Stimulated activated CD8-positive, alpha-beta memory T cell treated with anti-CD3 and anti-CD28 coated beads, Interleukin-2, amount 100 ng/mL, for 1 hour (primary cell): ENCODE results near the gene GPR143.

Experiments
- DNase-seq, 2 donors: peaks; one replicate each; pipeline ENCODE4 v3.0.0-alpha.2; 2020; ENCODE audit warnings: low read depth in 2 of 2

The GPR143 gene

DNA sequence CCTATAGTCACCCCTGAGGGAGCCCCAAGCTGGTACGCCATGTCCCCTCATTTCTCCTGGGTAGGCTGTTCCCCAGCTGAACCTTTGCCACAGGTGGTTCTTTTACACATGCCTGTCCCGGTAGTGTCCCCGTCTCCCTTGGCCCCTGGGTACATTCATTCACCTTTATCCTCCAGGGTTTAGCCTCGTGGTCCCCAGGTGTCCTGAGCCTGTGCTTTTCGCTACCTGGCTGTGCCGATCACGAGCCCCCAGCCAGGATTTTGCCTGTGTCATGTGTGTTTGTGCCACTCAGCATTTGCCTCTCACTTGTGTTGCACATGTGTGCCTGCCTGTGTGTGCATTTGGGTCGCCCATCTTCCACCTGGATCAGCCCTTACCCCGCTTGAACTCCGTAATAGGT lies 57.6 kb downstream of the GPR143 start:
- no peak for DNase-seq

DNA sequence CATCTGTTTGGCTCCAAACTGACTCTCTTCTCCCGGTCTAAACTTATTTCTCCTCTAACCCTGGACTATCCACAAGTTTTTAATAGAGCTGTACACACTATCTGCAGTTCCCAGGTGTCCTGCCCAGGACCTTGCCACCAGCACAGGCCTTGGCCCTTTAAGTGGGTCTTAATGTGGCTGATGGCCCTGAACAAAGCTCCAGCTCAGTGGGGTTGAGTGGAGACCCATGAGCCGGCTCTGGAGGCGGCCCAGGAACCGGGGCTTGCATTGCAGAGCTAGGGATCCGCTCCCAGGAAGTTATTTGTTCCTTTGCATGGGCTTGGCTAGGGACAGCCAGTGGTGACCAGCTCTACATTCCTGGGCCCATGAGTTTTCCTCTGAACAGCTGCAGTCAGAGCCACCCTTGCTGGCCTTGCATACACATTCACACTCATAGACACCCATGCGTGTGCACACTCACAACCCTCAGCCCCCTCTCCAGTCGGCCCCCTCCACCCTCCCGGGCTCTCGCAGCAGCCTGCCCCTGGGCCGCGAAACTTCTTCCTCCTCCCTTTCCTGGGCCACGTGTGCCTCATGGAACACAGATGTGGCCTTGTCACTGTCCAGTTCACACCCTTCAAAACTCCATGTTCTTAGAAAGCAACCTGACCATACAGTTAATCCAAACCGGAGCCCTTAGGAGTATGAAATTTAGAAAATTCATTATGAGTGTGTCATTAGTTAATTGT lies 58.2 kb downstream of the GPR143 start:
- DNase-seq, result no peak

DNA sequence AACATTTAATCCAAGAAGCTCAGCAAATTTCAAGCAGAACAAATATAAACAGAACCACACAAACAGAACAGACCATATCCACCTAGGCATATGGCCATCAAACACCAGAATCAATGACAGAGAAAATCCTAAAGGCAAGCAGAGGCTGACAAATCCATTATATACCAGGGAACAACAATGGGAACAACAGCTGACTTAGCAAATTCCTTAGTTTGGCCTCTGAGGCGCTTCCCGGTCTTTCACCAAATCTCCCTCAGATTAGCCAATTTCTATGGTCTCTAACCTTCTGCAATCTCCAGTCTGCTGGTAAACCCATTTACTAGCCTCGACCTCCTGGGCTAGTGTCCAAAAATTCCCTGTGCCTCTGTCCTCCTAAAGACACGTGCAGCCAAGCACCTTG lies 59.2 kb downstream of the GPR143 start:
- no peak for DNase-seq

DNA sequence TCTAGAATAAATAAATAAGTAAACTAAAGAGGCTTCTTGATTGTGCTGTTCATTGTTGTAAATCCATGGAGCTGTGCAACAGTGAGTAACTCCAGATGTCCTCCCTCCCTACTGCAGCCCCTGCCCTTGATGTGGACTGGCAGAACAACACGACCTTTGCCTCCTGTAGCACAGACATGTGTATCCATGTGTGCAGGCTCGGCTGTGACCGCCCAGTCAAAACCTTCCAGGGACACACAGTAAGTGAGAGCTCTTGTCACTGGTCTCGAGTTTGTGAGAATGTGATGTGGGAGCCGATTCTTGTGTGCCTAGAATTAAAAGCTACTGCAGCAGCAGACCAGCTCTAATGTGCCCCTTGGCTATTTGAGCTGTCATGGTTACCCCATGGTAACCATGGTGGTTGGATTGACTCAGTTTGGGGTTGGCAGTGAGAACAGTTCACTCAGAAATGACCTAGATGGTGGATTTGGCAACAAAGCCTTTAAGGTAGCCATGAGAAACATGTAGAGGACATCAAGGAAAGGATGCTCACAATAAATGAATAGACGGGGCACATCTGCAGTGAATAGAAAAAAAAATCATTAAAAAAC lies 60.7 kb downstream of the GPR143 start:
- no peak for DNase-seq

DNA sequence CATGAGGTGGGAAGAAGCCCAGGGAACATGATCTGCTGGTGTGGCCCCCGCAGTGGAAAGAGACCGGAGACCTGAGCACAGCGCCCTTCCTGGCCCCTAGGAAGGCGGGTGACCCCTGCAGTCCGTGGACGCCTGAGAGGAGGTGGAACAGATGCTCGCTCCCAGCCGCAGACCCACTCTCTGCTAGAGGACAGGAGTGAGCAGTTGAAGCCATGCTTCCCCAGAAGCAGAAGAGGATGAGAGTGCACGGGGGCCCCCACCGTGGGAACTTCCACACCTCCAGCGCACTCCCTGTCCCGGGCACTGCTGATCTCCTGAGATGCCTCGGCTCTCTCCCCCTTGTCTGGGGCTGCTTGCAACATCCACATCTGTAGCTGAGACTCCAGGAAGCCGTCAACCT lies 62.2 kb downstream of the GPR143 start:
- no peak for DNase-seq

DNA sequence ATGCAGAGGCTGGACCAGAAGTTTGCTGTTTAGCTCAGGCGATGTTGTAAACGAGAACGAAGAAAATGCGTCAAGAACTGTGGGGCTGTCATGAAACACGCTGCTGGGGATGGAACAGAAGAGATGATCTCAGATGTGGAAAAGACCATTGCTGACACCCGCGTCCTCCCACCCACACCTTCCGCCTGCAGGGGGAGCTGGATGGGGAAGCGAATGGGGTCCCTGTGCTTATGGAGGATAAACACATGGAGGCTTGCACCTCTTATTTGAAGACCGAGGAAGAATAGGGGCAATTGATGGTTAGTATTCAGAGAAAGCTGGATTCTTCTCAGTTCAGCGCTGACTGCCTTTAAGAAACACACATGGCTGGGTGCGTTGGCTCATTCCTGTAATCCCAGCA lies 63.9 kb downstream of the GPR143 start:
- no peak for DNase-seq

DNA sequence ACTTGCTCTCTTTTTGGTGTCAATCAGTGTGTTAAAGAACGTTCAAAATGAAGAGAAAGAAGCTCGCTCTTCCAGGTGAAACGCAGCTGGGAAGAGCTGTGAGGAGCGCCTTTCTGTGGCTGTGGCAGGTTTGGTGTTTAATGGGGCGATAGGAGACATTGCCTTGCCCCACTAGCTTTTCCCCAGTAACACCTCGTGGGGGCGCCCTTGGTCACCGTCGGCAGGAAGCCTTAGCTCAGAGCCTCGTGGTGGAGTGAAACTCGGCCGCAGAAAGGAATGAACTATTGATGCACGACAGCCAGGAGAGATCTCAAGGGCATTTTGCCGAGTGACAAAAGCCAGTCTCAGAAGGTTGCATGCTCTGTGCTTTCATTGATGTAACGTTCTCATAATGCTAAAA lies 65.1 kb downstream of the GPR143 start:
- DNase-seq, result no peak

DNA sequence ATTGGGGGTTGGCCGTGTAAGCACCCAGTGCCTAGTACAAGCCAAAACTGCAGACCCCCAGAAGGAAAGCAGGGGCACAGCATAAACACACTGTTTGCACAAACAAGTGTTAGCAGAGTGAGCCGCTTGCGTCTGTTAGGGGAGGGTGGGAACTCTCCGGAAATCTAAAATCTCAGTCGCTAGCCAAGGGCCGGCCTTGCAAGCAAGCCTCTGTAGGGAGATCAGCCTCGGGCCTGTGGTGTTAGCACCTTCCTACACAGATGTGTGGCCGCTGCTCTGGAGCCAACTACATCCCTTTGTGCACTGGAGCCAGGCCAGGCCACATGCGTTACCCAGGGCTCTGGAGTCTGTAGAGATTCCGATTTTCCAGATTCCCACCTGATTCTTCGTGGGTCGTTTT lies 67.1 kb downstream of the GPR143 start:
- no peak for DNase-seq

DNA sequence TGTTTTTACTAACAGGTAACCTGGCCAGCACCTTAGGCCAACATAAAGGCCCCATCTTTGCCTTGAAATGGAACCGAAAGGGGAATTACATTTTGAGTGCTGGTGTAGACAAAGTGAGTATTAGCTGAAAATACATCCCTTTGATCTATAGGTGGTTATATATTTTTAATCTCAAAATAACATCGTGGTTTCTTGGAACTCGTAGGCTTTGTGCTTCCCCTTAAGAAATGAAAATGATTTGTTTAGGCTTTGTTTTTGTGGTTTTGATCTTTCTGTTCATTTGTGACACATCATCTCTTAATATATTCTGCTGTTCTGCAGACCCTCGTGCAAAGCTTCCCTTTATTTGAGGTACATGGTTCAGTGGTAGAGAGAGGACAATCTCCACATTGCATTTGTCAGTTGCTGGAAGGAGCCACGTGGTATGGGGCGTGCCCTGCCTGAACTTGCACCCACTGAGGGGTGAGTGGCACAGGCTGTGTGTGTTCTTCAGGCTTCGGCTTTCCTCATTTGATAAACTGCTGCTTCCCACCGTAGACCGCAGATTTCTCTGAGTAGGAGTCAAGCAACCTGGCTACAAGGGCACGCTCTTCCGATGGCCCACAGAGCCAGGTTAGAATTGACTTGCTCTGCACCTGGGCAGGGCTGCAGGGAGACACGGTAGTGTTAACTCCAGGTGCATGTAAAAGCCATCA lies 72.2 kb downstream of the GPR143 start:
- no peak for DNase-seq

DNA sequence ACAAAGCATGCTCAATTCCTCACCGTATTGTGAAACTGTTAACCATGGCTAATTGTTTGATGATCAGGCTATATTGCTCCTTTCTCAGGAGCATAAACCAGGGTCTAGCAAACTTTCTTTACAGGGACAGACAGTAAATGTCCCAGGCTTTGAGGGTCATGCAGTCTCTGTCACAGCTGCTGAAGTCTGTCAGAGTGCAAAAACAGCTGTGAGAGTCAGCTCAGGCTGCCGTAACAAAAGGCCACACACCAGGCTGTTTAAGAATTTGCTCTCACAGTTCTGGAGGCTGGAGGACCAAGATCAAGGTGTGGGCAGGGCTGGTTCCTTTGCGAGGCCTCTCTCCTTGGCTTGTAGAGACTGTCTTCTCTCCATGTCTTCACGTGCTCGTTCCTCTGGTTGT lies 75.6 kb downstream of the GPR143 start:
- DNase-seq, result no peak

DNA sequence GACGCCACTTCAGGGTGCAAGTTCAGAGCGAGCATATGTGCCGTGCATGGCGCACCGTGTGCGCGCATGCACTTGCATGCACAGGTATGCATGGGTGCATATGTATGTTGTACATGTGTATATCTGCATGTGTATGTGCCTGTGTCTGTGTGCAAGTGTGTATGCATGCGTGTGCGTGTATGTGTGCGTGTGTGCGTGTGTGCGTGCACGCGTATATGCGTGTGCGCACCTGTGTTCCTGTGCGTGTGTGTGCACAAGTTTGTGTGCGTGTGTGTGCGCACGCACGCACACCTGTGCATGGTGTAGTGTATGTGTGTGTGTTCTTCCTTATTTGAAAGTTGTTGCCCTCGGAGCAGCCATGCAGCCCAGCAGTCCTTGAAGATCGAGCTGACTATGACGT lies 76.8 kb downstream of the GPR143 start:
- DNase-seq, result no peak

DNA sequence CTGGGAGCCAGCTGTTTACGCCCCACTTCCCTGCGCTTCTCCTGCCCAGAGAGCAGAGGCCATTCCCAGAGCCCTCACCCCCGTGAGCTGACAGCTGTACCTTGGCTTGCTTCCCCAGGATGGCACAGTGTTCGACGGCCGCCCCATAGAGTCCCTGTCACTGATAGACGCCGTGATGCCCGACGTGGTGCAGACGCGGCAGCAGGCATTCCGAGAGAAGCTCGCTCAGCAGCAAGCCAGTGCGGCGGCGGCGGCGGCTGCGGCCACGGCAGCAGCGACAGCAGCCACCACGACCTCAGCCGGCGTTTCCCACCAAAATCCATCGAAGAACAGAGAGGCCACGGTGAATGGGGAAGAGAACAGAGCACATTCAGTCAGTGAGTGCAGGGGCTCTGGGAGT lies 77.7 kb downstream of the GPR143 start:
- no peak for DNase-seq

DNA sequence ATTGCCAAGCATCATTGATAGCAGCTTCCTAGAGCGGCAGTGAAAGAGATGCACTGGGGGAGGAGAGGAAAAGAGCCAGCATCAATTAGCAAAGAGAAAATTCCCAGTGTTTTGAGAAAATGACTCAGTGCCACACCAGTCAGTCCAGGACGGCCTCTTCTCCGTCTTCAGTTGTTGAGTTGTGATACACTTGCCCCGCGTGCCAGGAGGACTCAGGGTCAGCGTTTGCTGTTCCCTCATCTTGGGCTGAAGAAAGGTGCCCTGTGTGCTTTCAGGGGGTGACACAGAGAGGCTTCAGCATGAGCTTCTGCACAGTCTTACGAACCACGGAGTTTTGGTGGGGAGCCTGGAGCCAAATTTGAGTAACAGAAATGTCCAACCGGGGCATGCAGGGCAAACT lies 82.3 kb downstream of the GPR143 start:
- no peak for DNase-seq

DNA sequence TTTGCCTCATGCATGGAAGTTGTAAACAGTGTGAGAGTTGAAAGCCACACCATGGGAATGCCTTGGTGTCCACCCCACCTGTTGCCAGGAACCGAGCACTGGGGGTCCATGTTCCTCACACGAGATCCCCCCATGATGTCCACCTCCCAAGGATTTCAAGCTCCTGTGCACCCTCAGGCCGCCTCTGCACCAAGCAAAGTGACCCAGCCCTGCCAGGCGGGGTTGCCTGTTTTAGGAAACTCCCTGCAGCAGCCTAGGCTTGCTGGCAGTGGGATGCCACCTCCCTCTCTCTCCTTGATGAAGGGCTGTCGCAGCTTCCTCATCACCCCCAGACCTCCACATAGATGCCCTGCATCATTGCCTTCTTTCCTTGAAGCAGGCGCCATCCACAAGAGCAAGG lies 82.8 kb downstream of the GPR143 start:
- no peak for DNase-seq

DNA sequence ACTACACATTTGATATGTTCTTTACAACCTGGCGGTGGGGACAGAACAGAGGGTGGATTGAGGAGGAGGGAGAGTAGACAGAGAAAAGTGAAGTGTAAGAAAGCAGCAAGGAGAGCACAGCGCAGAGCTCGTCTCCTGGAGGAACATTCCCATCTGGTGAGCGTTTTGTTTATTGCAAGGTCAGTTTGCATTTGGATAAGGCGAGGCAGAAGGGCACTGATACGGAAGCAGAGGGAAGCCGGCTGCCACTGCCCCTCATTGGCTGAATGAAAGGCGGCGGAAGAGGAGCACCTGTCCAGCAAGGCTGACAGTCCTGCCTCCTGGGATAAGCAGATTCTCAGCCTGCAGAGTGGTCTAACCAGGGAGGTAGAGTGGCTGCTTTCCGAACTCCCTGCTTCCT lies 83.2 kb downstream of the GPR143 start:
- no peak for DNase-seq

DNA sequence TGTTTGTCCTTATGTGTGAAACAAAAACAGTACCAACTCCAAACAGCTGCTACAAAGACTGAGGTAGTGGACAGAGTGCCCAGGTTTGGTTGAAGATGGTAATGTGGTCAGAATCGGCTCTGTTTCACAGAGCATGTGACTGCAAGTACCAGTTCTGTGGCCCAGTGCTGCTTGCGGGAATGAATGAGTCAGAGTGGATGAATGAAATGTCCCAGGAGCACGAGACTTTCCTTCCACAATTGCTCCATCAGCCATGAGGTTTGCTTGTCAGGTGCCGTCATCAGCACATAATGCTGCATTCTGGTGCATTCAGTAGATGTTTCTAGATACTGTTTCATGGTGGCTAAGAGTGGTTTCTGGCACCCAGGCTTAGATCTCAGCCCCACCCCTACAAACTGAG lies 84.2 kb downstream of the GPR143 start:
- no peak for DNase-seq

DNA sequence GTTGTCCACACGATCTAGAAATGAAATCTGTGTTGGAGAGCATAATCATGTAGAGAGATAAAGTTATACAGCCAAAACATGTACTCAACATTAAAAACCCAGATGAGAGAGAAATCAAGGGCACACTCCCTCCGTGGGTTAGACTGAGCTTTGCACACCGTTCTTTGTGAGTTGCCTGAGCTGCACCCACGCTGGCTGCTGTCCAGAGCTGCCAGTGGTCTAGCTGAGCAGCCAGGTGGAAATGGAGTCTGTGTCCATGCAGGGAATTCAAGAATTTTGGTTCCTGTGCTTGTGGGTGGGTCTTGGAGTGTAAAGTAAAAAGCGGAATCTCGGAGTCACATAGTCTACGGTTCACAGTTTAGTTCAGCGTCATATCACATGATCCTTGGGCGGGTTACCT lies 84.6 kb downstream of the GPR143 start:
- DNase-seq, result no peak

DNA sequence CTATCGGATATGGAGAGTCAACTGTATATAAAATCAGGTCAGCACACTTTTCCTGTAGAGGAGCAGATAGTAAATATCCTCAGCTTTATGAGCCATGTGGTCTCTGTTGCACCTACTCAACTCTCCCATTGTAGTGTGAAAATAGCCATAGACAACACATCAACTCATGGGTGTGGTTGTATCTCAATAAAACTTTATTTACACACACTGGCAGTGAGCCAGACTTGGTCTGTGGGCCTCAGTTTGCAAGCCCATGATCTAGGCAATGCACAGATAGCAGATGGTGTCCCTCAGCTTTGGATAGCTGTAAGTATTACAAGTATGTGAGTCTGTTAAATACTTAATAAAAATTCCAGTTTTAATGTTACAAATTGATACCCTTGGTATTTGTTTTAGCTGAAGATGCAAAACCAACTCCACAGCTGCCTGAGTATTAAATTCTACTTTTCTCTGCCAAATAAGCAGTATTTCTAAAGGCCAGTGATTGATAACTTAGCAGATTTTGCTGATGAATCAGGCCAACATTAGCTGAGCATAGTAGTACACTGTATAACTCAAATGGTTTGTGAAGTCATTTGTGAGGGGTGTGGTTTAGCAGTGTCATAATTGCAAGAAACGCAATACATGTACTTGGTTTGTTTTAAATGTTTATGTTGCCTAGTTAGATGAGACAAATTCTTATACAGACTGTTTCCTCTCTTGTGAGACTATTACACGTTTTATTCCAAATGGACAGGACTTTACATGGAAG lies 87.3 kb downstream of the GPR143 start:
- no peak for DNase-seq

DNA sequence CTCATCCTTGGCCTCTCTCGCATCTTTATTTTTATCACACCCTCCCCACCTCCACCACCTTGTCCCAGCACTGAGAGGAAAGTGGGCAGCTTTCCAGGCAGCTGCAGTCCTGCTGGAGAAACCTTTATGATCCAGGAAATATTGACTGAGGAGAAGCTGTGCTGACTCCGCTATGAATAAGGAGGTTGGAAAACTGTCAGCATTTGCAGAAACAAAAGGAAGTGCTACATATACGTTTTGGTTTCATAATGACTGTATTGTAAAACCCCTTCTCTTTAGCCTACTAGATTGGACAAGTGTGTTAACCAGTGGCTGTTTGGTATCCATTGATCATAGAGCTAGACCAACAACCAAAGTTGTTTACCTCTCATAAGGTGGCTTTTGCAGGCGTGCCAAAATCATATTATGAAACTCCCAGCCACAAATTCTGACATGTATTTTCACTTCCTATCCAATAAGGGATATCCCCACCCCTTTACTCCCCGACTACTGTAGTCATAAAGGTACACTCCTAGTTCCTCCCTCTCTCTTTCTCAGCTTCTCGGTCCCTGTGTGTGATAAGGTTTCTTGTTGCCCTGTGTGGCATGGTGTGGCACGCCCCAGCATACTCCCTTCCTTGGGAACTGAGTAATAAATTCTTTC lies 88.4 kb downstream of the GPR143 start:
- DNase-seq, result no peak

DNA sequence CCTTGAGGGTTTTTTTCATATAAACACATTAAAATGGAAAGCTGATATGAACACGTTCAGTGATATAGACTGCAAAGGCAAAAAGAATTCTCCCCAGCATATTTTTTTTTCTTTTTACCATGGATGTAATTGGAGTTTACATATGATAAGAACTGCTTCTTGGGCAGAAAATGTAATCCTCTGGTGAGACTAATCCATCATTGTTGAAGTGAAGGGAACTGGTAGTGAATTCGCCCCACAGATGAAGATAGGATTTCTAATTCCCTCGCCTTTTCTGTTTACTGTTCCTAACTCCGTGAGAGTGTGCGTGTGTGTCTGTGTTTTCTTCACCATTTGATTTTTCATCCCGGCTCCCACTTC lies 88.9 kb downstream of the GPR143 start:
- DNase-seq, result no peak

DNA sequence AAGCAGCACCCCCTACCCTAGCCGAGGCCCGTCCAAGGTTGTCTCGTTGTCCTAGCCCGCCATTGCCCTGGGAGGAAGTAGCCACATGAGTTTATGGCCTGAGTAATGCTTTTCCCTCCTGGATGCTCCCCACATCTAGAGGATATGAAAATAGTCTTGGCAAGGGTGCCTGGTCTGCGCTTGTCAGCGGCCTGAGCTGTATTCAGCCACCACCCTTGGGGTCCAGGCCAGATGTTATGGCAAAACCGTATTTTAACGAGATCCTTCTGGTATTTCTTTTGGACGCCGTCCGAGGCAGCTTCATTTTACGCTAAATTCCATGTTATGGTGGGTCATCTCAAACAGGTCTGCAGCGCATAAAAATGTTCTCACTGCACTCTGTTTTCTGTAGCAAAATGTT lies 89.3 kb downstream of the GPR143 start:
- DNase-seq, result no peak
